Activated naive CD4-positive, alpha-beta T cell treated with anti-CD3 and anti-CD28 coated beads for 36 hours (primary cell): ENCODE results near the gene ARHGAP35. TPM values are rescaled to one million over a fixed set of nuclear protein-coding genes. Genes with fewer than 3 reads are reported as not detected.
"Not testable (repeated sequence)": the region's sequence is repeated elsewhere in the genome, so short reads cannot be mapped to it uniquely, and the experiment has no call there.

ENCODE experiments used
- CTCF ChIA-PET: fragments of 350-600 bp; sonication (Branson Sonifier 250); formaldehyde crosslinking; loops from one replicate; lab custom pipeline; 2021; ENCODE audit warnings: antibody characterized with exemption; lab: Charles Lee
- DNase-seq: peaks from one replicate; pipeline ENCODE4 v3.0.0-alpha.2; 2020
- H3K27ac Mint-ChIP-seq: one replicate; pipeline ENCODE4 v1.8.0; 2021; ENCODE audit warnings: mild to moderate bottlenecking, mixed read lengths
- H3K27me3 Mint-ChIP-seq: one replicate; pipeline ENCODE4 v1.8.0; 2021; ENCODE audit warnings: low read depth, mixed read lengths
- H3K36me3 Mint-ChIP-seq: one replicate; pipeline ENCODE4 v1.8.0; 2021; ENCODE audit warnings: low read depth, mixed read lengths
- H3K4me1 Mint-ChIP-seq: one replicate; pipeline ENCODE4 v1.8.0; 2021; ENCODE audit warnings: low read depth, mixed read lengths
- H3K4me3 Mint-ChIP-seq: one replicate; pipeline ENCODE4 v1.8.0; 2021; ENCODE audit warnings: mild to moderate bottlenecking, moderate library complexity, mixed read lengths
- H3K9me3 Mint-ChIP-seq: one replicate; pipeline ENCODE4 v1.8.0; 2021; ENCODE audit warnings: mixed read lengths
- intact Hi-C: fragments of 100-400 bp; cut with micrococcal nuclease; formaldehyde crosslinking; loops from one replicate; pipeline ENCODE4 v1.15.1; 2023
- total RNA-seq, 2 experiments: library from RNA; stranded (reverse); gene quantifications; one replicate each; pipeline ENCODE4 v1.2.3, GENCODE V29; 2021

Gene ARHGAP35
- total RNA-seq, 2 experiments from 2014 or later: 8.9 TPM

- CTCF ChIA-PET: no interaction called here
- H3K27me3 Mint-ChIP-seq: no peaks in the 10 kb centered on the region
- DNase-seq: no peak
- H3K36me3 Mint-ChIP-seq: no peaks in the 10 kb centered on the region
- H3K4me1 Mint-ChIP-seq: peaks cover 2% of the 10 kb centered on the region
- H3K4me3 Mint-ChIP-seq: no peak overlapping the region
- intact Hi-C loops: no loop called here
- no peaks in the 10 kb centered on the region for H3K9me3 Mint-ChIP-seq
- H3K27ac Mint-ChIP-seq: no peak overlapping the region
These were observed 20.3 kb downstream of the ARHGAP35 start for GRCh38 chr19:46881092-46881491.

GRCh38 chr19:46882034-46882433 lies 21.2 kb downstream of the ARHGAP35 start:
- Mint-ChIP-seq H3K4me1 (peaks cover 10% of the 10 kb centered on the region), H3K36me3 (no peaks in the 10 kb centered on the region), H3K27me3 (no peaks in the 10 kb centered on the region), H3K4me3 (no peak overlapping the region), H3K9me3 (no peaks in the 10 kb centered on the region), H3K27ac (no peak overlapping the region)
- intact Hi-C loops: no loop called here
- no peak for DNase-seq
- CTCF ChIA-PET: interaction anchor here (0.6 to 1.2 kb wide), 3 partner anchors 10 to 110 kb away, joined by 3 to 5 read pairs (median 3); no protein-coding TSS in a partner anchor

- H3K9me3 Mint-ChIP-seq, H3K27me3 Mint-ChIP-seq, intact Hi-C loops, DNase-seq, H3K27ac Mint-ChIP-seq, H3K4me3 Mint-ChIP-seq, H3K36me3 Mint-ChIP-seq: not testable (repeated sequence)
- H3K4me1 Mint-ChIP-seq: peaks cover 14% of the 10 kb centered on the region
- CTCF ChIA-PET: interaction anchor here (1.2 kb wide), 1 partner anchor 109 kb away, joined by 3 read pairs; no protein-coding TSS in a partner anchor
These were observed 22.0 kb downstream of the ARHGAP35 start for GRCh38 chr19:46882751-46883150.

GRCh38 chr19:46885411-46885810 lies 24.6 kb downstream of the ARHGAP35 start:
- intact Hi-C loops: no loop called here
- Mint-ChIP-seq H3K27ac (no peak overlapping the region), H3K4me3 (no peak overlapping the region), H3K27me3 (no peaks in the 10 kb centered on the region), H3K4me1 (peaks cover 16% of the 10 kb centered on the region), H3K36me3 (no peaks in the 10 kb centered on the region), H3K9me3 (no peaks in the 10 kb centered on the region)
- DNase-seq: no peak
- CTCF ChIA-PET: interaction anchor here (1.2 kb wide), 1 partner anchor 106 kb away, joined by 3 read pairs; no protein-coding TSS in a partner anchor

GRCh38 chr19:46886546-46887239 lies 25.9 kb downstream of the ARHGAP35 start:
- Mint-ChIP-seq H3K9me3 (no peaks in the 10 kb centered on the region), H3K27ac (no peak overlapping the region), H3K36me3 (no peaks in the 10 kb centered on the region), H3K27me3 (no peaks in the 10 kb centered on the region), H3K4me1 (peaks cover 16% of the 10 kb centered on the region), H3K4me3 (no peak overlapping the region)
- DNase-seq: no peak
- intact Hi-C loops: no loop called here
- CTCF ChIA-PET: interaction anchor here (1.2 kb wide), 1 partner anchor 105 kb away, joined by 3 read pairs; no protein-coding TSS in a partner anchor

GRCh38 chr19:46887240-46887782 lies 26.5 kb downstream of the ARHGAP35 start:
- no peaks in the 10 kb centered on the region for H3K9me3 Mint-ChIP-seq
- no peaks in the 10 kb centered on the region for H3K27me3 Mint-ChIP-seq
- DNase-seq: no peak
- no peaks in the 10 kb centered on the region for H3K36me3 Mint-ChIP-seq
- no peak overlapping the region for H3K27ac Mint-ChIP-seq
- H3K4me1 Mint-ChIP-seq: peaks cover 16% of the 10 kb centered on the region
- intact Hi-C loops: no loop called here
- CTCF ChIA-PET: interaction anchor here (0.6 to 1.1 kb wide), 2 partner anchors 31 to 410 kb away, joined by 4 to 5 read pairs; no protein-coding TSS in a partner anchor
- H3K4me3 Mint-ChIP-seq: no peak overlapping the region

- H3K9me3 Mint-ChIP-seq: no peaks in the 10 kb centered on the region
- no peak for DNase-seq
- H3K4me1 Mint-ChIP-seq: peaks cover 30% of the 10 kb centered on the region
- intact Hi-C loops: no loop called here
- no peak overlapping the region for H3K27ac Mint-ChIP-seq
- no peaks in the 10 kb centered on the region for H3K36me3 Mint-ChIP-seq
- CTCF ChIA-PET: no interaction called here
- no peak overlapping the region for H3K4me3 Mint-ChIP-seq
- H3K27me3 Mint-ChIP-seq: no peaks in the 10 kb centered on the region
These were observed 29.8 kb downstream of the ARHGAP35 start for GRCh38 chr19:46890423-46891170.

- H3K27me3 Mint-ChIP-seq: no peaks in the 10 kb centered on the region
- no peak overlapping the region for H3K4me3 Mint-ChIP-seq
- CTCF ChIA-PET: interaction anchor here (0.6 kb wide), 4 partner anchors 11 to 350 kb away, joined by 3 to 5 read pairs (median 4); no protein-coding TSS in a partner anchor
- no peak overlapping the region for H3K27ac Mint-ChIP-seq
- peaks cover 20% of the 10 kb centered on the region for H3K4me1 Mint-ChIP-seq
- H3K9me3 Mint-ChIP-seq: no peaks in the 10 kb centered on the region
- intact Hi-C loops: no loop called here
- DNase-seq: no peak
- no peaks in the 10 kb centered on the region for H3K36me3 Mint-ChIP-seq
These were observed 31.7 kb downstream of the ARHGAP35 start for GRCh38 chr19:46892252-46893179.

- Mint-ChIP-seq H3K27ac (no peak overlapping the region), H3K4me1 (peaks cover 16% of the 10 kb centered on the region), H3K27me3 (no peaks in the 10 kb centered on the region), H3K4me3 (no peak overlapping the region), H3K36me3 (no peaks in the 10 kb centered on the region), H3K9me3 (no peaks in the 10 kb centered on the region)
- CTCF ChIA-PET: no interaction called here
- no peak for DNase-seq
- intact Hi-C loops: no loop called here
These were observed 35.4 kb downstream of the ARHGAP35 start for GRCh38 chr19:46896076-46896794.

- Mint-ChIP-seq H3K4me3 (no peak overlapping the region), H3K27me3 (no peaks in the 10 kb centered on the region), H3K27ac (no peak overlapping the region), H3K4me1 (peaks cover 14% of the 10 kb centered on the region), H3K9me3 (no peaks in the 10 kb centered on the region), H3K36me3 (no peaks in the 10 kb centered on the region)
- CTCF ChIA-PET: interaction anchor here (1.2 kb wide), 1 partner anchor 227 kb away, joined by 3 read pairs; no protein-coding TSS in a partner anchor
- DNase-seq: no peak
- intact Hi-C loops: no loop called here
These were observed 37.9 kb downstream of the ARHGAP35 start for GRCh38 chr19:46898731-46899130.

GRCh38 chr19:46900341-46900740 lies 39.5 kb downstream of the ARHGAP35 start:
- intact Hi-C loops: no loop called here
- Mint-ChIP-seq H3K4me1 (peaks cover 12% of the 10 kb centered on the region), H3K27ac (no peak overlapping the region), H3K9me3 (no peaks in the 10 kb centered on the region), H3K27me3 (no peaks in the 10 kb centered on the region), H3K36me3 (no peaks in the 10 kb centered on the region), H3K4me3 (no peak overlapping the region)
- CTCF ChIA-PET: no interaction called here
- DNase-seq: no peak
